Smooth muscle cell (in vitro differentiated cells): Measurements from ENCODE around the gene HIP1R. TPM values are rescaled to one million over a fixed set of nuclear protein-coding genes. Genes with fewer than 3 reads are reported as not detected.

Experiments
- DNase-seq: peaks from one replicate; lab custom pipeline; 2025; ENCODE audit not compliant: unreplicated experiment; lab: John Stamatoyannopoulos, UW
- H2AFZ ChIP-seq: fragments of 200-600 bp; sonication (generic); 2 replicates; pipeline ENCODE4 v1.6.0; 2016; ENCODE audit warnings: antibody characterized with exemption, low read depth, mild to moderate bottlenecking
- H3F3A ChIP-seq: fragments of 200-600 bp; sonication (generic); 2 replicates; pipeline ENCODE4 v1.6.0; 2017; ENCODE audit warnings: antibody characterized with exemption, low read depth
- H3K27ac ChIP-seq: fragments of 200-600 bp; sonication (generic); 2 replicates; pipeline ENCODE4 v1.5.1; 2016; ENCODE audit warnings: low read depth, mild to moderate bottlenecking
- H3K27me3 ChIP-seq: fragments of 200-600 bp; sonication (generic); 2 replicates; pipeline ENCODE4 v1.6.1; 2016; ENCODE audit warnings: low read depth, mild to moderate bottlenecking
- H3K36me3 ChIP-seq: fragments of 200-600 bp; sonication (generic); 2 replicates; pipeline ENCODE4 v1.5.1; 2016; ENCODE audit warnings: low read depth
- H3K4me1 ChIP-seq: fragments of 200-600 bp; sonication (generic); 2 replicates; pipeline ENCODE4 v1.5.1; 2016; ENCODE audit warnings: low read depth
- H3K4me2 ChIP-seq: fragments of 200-600 bp; sonication (generic); 2 replicates; pipeline ENCODE4 v1.6.0; 2016; ENCODE audit warnings: mild to moderate bottlenecking
- H3K4me3 ChIP-seq: fragments of 200-600 bp; sonication (generic); 2 replicates; pipeline ENCODE4 v1.5.1; 2016; ENCODE audit warnings: mild to moderate bottlenecking
- H3K79me2 ChIP-seq: fragments of 200-600 bp; sonication (generic); 2 replicates; pipeline ENCODE4 v1.6.0; 2016; ENCODE audit warnings: low read depth, mild to moderate bottlenecking
- H3K9ac ChIP-seq: fragments of 200-600 bp; sonication (generic); 2 replicates; pipeline ENCODE4 v1.6.0; 2016; ENCODE audit warnings: low read depth
- H3K9me3 ChIP-seq: fragments of 200-600 bp; sonication (generic); replicated peaks from 2 replicates; pipeline ENCODE4 v1.5.1; 2016; ENCODE audit warnings: low read depth
- H4K20me1 ChIP-seq: fragments of 200-600 bp; sonication (generic); 2 replicates; pipeline ENCODE4 v1.6.0; 2016; ENCODE audit warnings: low read depth
- CTCF ChIP-seq: fragments of 200-600 bp; sonication (generic); IDR thresholded peaks from 2 replicates; pipeline ENCODE4 v1.5.1; 2017; ENCODE audit warnings: borderline replicate concordance, mild to moderate bottlenecking, antibody characterized with exemption; ENCODE audit not compliant: insufficient read depth, poor library complexity, severe bottlenecking
- WGBS: methylation state at CpG from one replicate; pipeline ENCODE4 v1.1.7; 2016; ENCODE audit warnings: low lambda C conversion rate; 5-methylcytosine and 5-hydroxymethylcytosine counted together
- polyA plus RNA-seq: library from polyadenylated mRNA; unstranded; fragments of >200 nt; fragmentation: Nextera tagmentation; extraction: Ambion mirVana; gene quantifications from 2 replicates; pipeline ENCODE4 v1.2.1, GENCODE V29; 2016
- total RNA-seq: library from RNA; depleted of rRNA; stranded (reverse); fragments of >200 nt; gene quantifications from 2 replicates; pipeline ENCODE4 v1.2.3, GENCODE V29; 2014

The HIP1R gene
- total and polyA plus RNA-seq, 2 experiments from 2014 or later = 6.0 to 27.8 TPM

GRCh38 chr12:122836027-122836921 lies 1.0 kb downstream of the HIP1R start:
- Histone ChIP-seq H3K79me2 (no peaks in the 10 kb centered on the region), H3K4me2 (peak overlapping the region; percentile 99), H2AFZ (peak overlapping the region; percentile 77), H3K27me3 (peaks cover 7% of the 10 kb centered on the region), H3K4me3 (peak overlapping the region; percentile 65), H3F3A (no peaks in the 10 kb centered on the region), H3K36me3 (no peaks in the 10 kb centered on the region), H4K20me1 (no peaks in the 10 kb centered on the region), H3K9ac (peak overlapping the region; percentile 40), H3K9me3 (no peaks in the 10 kb centered on the region), H3K27ac (no peak overlapping the region), H3K4me1 (peaks cover 14% of the 10 kb centered on the region)
- no peak for DNase-seq
- TF ChIP-seq CTCF = no peak
- 3% methylated on average over 41 of the region's 42 CpGs for WGBS

- no peaks in the 10 kb centered on the region for H4K20me1 ChIP-seq
- H2AFZ ChIP-seq = no peak overlapping the region
- peaks cover 7% of the 10 kb centered on the region for H3F3A ChIP-seq
- H3K27me3 ChIP-seq = peaks cover 7% of the 10 kb centered on the region
- peaks cover 14% of the 10 kb centered on the region for H3K4me1 ChIP-seq
- DNase-seq = no peak
- H3K9ac ChIP-seq = no peak overlapping the region
- H3K4me2 ChIP-seq = no peak overlapping the region
- H3K36me3 ChIP-seq = no peaks in the 10 kb centered on the region
- 86% methylated on average over 22 of the region's 22 CpGs for WGBS
- peak overlapping the region; percentile 24 for H3K27ac ChIP-seq
- H3K9me3 ChIP-seq = no peaks in the 10 kb centered on the region
- TF ChIP-seq CTCF = no peak
- H3K79me2 ChIP-seq = no peaks in the 10 kb centered on the region
- peak overlapping the region; percentile 65 for H3K4me3 ChIP-seq
Measured at GRCh38 chr12:122837306-122838265, 2.3 kb downstream of the HIP1R start.

GRCh38 chr12:122838841-122839240 lies 3.6 kb downstream of the HIP1R start:
- H3K79me2 ChIP-seq = no peaks in the 10 kb centered on the region

More at GRCh38 chr12:122838841-122839240, 3.6 kb downstream of the HIP1R start:
- H3K36me3 ChIP-seq = no peaks in the 10 kb centered on the region
- peaks cover 14% of the 10 kb centered on the region for H3K4me1 ChIP-seq
- 95% methylated on average over 5 of the region's 5 CpGs for whole genome bisulfite sequencing
- H2AFZ ChIP-seq = no peak overlapping the region
- H3K4me3 ChIP-seq = no peak overlapping the region
- H3K9ac ChIP-seq = no peak overlapping the region
- no peaks in the 10 kb centered on the region for H4K20me1 ChIP-seq
- no peak overlapping the region for H3K27ac ChIP-seq
- peaks cover 7% of the 10 kb centered on the region for H3F3A ChIP-seq
- H3K9me3 ChIP-seq = no peaks in the 10 kb centered on the region
- TF ChIP-seq CTCF = no peak
- H3K27me3 ChIP-seq = peaks cover 7% of the 10 kb centered on the region
- no peak for DNase-seq
- no peak overlapping the region for H3K4me2 ChIP-seq
